Astrocyte (in vitro differentiated cells and primary cell): ENCODE results near the gene SIRT3.

Experiments
- EZH2 ChIP-seq: IDR thresholded peaks from 2 replicates; pipeline ENCODE4 v1.6.1; 2012; ENCODE audit warnings: mild to moderate bottlenecking, low read length, inconsistent platforms; ENCODE audit not compliant: insufficient read depth
- TF ChIP-seq, protein P1 (sequence below): IDR thresholded peaks from 2 replicates; pipeline ENCODE4 v1.5.1; 2011; ENCODE audit warnings: low read depth, mild to moderate bottlenecking, inconsistent platforms, low read length, moderate library complexity; ENCODE audit not compliant: insufficient read depth

DNA sequence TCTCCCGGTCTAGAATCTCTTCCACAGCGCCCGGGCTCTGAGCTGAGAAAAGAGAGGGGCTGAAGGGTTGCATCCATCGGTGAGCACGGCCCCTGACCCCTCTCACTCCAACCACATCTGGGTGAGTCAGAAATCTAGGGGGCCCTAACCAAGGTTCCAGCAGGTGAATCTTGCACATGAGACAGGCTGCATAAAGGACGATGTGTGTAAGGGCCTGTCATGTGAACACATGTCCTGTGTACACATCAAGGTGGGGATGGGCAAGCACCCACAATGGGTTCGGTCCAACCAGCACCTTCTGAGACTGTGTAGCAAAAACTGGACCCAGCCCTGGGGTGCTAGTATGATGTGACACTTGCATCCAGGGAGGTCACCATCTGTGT is 30.1 kb downstream of the SIRT3 start:
- no peak for TF ChIP-seq EZH2
- TF ChIP-seq, protein P1, sequence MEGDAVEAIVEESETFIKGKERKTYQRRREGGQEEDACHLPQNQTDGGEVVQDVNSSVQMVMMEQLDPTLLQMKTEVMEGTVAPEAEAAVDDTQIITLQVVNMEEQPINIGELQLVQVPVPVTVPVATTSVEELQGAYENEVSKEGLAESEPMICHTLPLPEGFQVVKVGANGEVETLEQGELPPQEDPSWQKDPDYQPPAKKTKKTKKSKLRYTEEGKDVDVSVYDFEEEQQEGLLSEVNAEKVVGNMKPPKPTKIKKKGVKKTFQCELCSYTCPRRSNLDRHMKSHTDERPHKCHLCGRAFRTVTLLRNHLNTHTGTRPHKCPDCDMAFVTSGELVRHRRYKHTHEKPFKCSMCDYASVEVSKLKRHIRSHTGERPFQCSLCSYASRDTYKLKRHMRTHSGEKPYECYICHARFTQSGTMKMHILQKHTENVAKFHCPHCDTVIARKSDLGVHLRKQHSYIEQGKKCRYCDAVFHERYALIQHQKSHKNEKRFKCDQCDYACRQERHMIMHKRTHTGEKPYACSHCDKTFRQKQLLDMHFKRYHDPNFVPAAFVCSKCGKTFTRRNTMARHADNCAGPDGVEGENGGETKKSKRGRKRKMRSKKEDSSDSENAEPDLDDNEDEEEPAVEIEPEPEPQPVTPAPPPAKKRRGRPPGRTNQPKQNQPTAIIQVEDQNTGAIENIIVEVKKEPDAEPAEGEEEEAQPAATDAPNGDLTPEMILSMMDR: no peak
